ENCODE data around the gene HMBS.
"Not testable (repeated sequence)": the region's sequence is repeated elsewhere in the genome, so short reads cannot be mapped to it uniquely, and the experiment has no call there.

Gene HMBS

DNA sequence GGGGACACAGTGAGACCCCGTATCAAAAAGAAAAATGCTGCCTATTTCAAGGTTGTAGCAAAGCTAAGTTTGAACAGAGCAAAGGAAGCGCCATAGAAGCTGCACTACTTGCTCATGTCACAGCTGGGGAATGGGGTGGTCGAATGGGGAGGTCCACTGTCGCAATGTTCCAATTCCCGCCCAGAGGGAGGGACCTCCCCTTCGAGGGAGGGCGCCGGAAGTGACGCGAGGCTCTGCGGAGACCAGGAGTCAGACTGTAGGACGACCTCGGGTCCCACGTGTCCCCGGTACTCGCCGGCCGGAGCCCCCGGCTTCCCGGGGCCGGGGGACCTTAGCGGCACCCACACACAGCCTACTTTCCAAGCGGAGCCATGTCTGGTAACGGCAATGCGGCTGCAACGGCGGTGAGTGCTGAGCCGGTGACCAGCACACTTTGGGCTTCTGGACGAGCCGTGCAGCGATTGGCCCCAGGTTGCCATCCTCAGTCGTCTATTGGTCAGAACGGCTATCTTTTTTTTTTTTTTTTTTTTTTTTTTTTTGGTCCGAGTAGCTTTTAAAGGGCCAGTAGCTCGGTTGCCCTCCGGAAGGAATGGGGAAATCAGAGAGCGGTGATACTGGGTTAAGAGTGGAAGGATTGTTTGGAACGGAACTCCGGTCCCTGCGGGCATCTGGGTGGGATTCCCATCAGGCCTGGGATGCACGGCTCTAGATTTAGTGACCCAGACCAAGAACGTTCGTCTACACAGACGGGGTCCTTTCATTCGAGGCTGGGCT, at the start of gene HMBS:
HMBS (plus strand) TSS at position 219 of the 774 bp plus-strand sequence; CDS start at position 372, 153 bp downstream.
- DNase-seq, result peak; percentile 96 to 97

DNA sequence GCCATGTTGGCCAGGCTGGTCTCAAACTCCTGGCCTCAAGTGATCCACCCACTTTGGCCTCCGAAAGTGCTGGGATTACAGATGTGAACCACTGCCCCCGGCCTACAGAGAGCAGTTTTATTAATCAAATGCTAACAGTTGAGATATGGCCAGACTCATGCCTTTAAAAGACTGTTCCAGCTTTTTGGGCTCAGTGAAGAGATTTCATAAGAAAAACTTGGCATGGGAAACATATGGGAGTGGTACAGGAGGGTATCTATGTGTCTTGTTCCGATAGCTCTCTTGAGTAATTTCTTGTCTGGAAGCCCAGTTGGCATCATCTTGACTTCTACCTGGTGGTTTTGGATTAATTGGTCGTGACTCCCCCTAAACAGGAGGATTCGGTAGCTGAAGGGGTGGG, 45.8 kb upstream of the HMBS start:
- DNase-seq, result no peak

DNA sequence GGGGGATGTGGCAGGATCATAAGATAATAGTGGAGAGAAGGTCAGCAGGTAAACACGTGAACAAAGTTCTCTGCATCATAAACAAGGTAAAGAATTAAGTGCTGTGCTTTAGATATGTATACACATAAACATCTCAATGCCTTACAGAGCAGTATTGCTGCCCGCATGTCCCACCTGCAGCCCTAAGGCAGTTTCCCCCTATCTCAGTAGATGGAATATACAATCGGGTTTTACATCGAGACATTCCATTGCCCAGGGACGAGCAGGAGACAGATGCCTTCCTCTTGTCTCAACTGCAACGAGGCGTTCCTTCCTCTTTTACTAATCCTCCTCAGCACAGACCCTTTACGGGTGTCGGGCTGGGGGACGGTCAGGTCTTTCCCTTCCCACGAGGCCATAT, 45.2 kb upstream of the HMBS start:
- DNase-seq, result not testable (repeated sequence)

GRCh38 chr11:119041821-119042514, 42.7 kb upstream of the HMBS start:
- DNase-seq, result no peak

DNA sequence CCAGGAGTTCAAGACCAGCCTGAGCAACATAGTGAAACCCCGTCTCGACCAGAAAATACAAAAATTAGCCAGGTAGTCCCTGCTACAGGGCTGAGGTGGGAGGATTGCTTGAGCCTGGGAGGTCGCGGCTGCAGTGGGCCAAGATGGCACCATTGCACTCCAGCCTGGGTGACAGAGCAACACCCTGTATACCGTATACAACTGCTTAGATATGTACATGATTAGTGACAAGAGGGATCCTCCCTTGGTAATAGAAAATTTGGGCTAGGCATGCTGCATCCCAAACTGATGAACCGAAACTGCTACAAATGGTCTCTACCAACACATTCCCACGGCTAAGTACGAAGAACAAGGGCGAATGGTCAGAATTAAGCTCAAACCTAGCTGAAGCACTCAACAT, 41.8 kb upstream of the HMBS start:
- DNase-seq, result no peak

- no peak for DNase-seq
Observed at GRCh38 chr11:119044708-119045107, 40.0 kb upstream of the HMBS start.

DNA sequence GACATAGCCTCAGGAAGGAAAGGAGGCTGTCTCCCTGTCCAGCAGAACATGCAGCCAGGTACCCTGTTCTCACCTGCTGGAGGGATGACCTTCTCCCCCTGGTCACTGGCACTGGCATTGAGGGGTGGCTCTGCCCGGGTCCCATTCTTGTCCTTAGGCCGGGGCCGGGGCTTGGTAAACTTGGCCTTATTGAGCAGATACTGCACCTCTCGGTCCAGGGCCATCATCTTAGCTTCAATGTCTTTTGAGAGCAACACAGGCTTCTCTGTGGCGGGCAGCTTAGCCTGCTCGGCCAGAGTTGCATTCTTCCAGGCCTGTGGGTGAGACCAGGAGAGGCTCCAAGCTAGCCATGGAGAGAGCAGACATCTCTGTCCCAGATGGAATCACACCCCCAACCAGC, 38.2 kb upstream of the HMBS start:
- DNase-seq, result no peak

- no peak for DNase-seq
Observed at GRCh38 chr11:119047205-119047604, 37.5 kb upstream of the HMBS start.

DNA sequence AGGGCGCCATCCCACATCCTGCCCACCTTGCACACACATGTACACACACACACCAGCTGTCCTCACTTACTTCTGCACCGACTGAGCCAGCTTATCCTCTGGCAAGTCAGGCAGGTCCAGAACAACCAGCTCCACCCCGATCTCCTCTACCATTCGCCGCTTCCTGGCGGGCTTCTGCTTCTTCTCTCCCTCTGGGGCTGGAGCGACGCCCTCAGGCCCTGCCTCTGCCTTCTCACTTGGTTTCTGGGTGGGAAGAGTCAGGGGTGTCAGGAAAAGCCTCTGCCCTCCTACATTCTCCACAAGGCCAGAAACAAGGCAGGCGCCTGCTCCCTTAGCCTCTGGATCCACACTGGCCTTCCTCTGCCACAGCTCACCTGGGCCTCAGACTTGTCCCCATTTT, 36.0 kb upstream of the HMBS start:
- DNase-seq, result no peak

DNA sequence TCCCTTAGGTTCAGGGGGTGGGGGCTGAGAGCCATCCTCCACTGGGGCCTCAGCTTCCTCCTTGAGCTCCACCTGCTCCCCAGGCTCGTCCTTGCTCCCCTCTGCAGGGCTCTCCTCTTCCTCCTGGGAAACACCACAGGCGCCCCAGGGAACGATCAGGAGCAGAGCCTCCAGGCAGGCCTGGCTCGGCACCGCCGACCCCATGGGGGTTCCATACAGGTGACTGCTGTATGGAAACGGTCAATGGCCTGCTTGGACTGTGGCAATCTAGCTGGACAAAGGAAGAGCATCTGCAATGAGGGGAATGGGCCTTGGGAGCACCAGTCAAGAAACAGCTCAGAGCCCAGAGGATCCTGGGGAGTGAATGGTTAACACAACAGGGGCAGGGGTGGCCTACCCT, 35.6 kb upstream of the HMBS start:
- DNase-seq, result no peak

DNA sequence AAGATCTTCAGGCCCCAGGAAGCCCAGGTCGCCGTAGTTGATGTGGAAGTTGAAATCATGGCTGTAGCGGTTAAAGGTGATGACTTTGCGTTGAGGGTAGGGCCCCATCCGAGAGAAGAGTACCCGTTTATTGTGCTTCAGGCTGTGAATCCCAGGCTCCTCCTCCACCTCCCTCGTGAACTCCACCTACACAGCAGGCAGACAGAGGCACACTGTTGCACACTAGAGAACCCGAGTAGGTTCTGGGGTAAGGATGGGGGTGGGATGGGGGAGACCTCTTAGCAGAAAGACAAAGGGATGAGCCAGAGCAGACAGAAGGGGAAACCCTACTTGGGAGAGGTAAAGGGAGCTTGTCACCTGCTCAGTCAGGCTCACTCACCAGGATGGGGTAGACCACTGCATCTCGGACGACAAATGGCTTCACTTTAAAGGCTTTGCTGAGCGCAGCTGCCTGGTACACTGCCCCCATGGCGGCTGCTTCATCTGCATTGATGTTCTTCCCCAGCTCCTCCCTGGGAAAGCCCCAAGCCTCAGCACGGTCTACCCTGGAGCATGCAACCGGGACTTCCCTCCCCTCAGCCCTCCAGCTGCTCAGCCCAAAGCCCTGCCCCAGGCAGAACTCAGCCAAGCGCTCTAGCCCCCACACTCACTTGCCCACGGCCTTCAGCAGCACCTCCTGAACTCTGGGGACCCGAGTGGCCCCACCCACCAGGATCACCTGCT, 33.1 kb upstream of the HMBS start:
- DNase-seq, result no peak

DNA sequence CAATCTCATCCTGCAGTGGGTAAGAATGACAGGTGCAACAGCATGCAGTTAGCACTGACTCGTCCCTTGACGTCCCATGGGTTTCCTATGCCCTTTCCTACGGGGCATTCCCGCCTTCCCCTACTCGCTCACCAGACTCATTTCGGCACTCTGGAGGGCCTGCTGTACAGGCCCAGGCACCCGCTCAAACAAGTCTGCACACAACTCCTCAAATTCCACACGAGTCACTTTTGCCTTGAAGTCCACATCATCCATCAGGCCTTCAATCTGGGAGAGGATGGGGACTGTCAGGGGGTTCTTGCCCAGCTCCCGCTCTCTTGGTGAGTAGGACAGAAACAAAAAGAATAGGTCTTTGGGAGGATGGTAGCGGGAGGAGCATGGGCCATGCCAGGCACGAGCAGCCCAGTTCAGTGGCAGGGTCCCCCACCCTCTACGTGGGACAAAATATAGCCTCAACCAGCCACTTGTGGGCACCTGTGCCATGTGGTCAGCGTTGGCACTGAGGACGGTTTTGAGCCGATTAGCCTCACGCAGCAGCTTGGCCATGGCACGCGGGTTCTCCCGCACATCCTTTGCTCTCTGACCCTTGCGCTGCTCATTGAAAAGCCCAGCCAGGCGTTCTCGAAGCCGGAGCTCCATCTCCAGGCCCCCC, 32.4 kb upstream of the HMBS start:
- no peak for DNase-seq

GRCh38 chr11:119054418-119054817, 30.3 kb upstream of the HMBS start:
- DNase-seq, result no peak

GRCh38 chr11:119055901-119056300, 28.8 kb upstream of the HMBS start:
- DNase-seq, result peak; percentile 44 to 49

- peak in 1 of 2 experiments; percentile 56 for DNase-seq
Observed at GRCh38 chr11:119056421-119056999, 28.2 kb upstream of the HMBS start.

DNA sequence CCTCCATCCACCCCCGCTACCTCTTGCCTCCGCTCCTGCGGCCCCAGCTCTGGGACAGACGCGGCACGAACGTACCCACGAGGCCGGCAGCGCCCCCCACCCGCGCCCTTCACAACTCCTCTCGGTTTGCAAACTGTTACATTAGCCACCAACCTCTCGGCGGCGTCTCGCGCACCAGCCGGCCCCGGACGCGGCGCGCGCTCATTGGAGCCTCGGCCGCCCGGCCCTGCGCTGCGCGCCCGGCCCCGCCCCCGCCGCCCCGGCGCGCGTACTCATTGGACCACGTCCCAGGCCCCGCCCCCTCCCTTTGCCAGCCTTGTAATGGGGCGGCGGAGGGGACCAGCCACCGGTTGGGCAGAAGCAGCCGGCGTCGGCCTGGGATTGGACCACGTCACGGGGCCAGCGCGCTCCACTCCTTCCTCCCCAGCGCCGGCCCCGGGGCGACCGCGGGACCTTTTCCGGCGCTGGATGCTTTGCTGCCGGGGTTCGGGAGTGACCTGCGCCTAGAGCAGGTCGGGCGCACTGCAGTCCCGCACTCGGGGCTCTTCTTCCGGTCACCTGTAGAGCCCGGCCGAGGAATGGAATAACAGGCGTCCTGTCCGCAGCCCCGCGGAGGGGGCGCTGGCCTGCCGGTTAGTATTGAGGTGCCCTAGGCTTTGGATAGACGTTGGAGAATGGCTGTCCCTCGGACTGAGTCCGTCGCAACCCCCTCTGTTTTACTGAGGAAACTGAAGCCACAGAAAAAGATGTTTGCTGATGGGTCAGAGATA, 27.5 kb upstream of the HMBS start, which contains the start of gene HYOU1:
HYOU1 (minus strand) TSS at position 206 of the 770 bp plus-strand sequence. CDS start 1,045 bp downstream, outside the sequence.
- peak; percentile 98 to 99 for DNase-seq

- DNase-seq, result not testable (repeated sequence)
Observed at GRCh38 chr11:119059128-119059527, 25.6 kb upstream of the HMBS start.

DNA sequence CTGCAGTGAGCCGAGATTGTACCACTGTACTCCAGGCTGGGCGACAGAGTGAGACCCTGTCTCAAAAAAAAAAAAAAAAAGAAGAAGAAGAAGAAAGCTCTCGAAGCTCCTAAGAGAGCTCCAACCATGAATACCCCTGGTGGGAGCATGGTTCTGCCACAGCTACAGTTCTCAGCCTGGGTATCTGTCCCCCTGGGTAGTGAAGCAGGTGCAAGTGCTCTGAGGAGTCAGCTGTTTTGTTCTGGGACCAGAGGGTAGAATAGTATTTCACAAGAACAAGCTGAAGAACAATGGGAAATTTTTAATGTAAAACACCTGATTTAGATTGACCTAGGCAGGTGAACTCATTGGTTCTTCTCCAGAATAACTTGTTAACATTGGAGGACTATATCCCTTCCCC, 23.4 kb upstream of the HMBS start:
- no peak for DNase-seq

GRCh38 chr11:119062779-119063178, 21.9 kb upstream of the HMBS start:
- DNase-seq, result no peak

GRCh38 chr11:119065369-119065768, 19.3 kb upstream of the HMBS start:
- DNase-seq, result peak; percentile 56 to 57

GRCh38 chr11:119067371-119068222, 17.1 kb upstream of the HMBS start, which contains the start of gene VPS11:
Gene VPS11, plus strand, starts transcription at chr11:119067818. Its CDS starts 6 bp downstream, at chr11:119067824.
- DNase-seq, result peak; percentile 96 to 98

Data from activated T-cell treated with anti-CD3 and anti-CD28 coated beads, Interleukin-2, amount 50 U/mL, for 48 hours (primary cell).